Measurements from ENCODE around the gene SHISAL2A.
"Not testable (repeated sequence)": the region's sequence is repeated elsewhere in the genome, so short reads cannot be mapped to it uniquely, and the experiment has no call there.

GRCh38 chr1:52693351-52693750 is 60.4 kb downstream of the SHISAL2A start:
- TF ChIP-seq EZH2 (IDR thresholded peaks at IDR 0.05; ENCODE audit: borderline replicate concordance, low read depth, low read length, severe bottlenecking); POLR2AphosphoS5 (IDR thresholded peaks at IDR 0.05; ENCODE audit: insufficient read depth, low read depth, low read length); CTCF (IDR thresholded peaks at IDR 0.05; ENCODE audit: extremely low read depth in 1 of 2, insufficient read depth in 1 of 2, low read depth in 1 of 2, low read length in 2 of 2): not testable (repeated sequence)

All from endothelial cell of umbilical vein (primary cell).